ENCODE results near the gene TRIM25. TPM values are rescaled to one million over a fixed set of nuclear protein-coding genes. Genes with fewer than 3 reads are reported as not detected.

The TRIM25 gene
- total RNA-seq, 2 donors from 2014 or later: 18.8 to 21.3 TPM

- Mint-ChIP-seq H3K27ac (no peak overlapping the region), H3K27me3 (ENCODE audit: insufficient read depth) (no peaks in the 10 kb centered on the region), H3K36me3 (ENCODE audit: low read depth) (peaks cover 5% of the 10 kb centered on the region), H3K9me3 (peaks cover 68% of the 10 kb centered on the region), H3K4me1 (no peaks in the 10 kb centered on the region), H3K4me3 (no peak overlapping the region)
- TF ChIP-seq CTCF (conservative IDR thresholded peaks at IDR 0.05): no peak
- WGBS, 2 experiments (ENCODE audit: insufficient coverage in 1 of 2, insufficient read length in 1 of 2): 71 to 72% methylated on average over 1 to 2 of the region's 2 CpGs
- Histone ChIP-seq H3K9ac (ENCODE audit: extremely low read depth, low read length, poor library complexity, severe bottlenecking) (no peak overlapping the region), H3K36me3 (ENCODE audit: control insufficient read depth, insufficient read depth, low read length) (no peaks in the 10 kb centered on the region), H3K4me1 (ENCODE audit: control insufficient read depth, insufficient read depth, low read length) (no peaks in the 10 kb centered on the region), H3K27me3 (ENCODE audit: control insufficient read depth, insufficient read depth, low read length, poor library complexity, severe bottlenecking) (no peaks in the 10 kb centered on the region), H3K27ac (ENCODE audit: low read depth, low read length) (no peak overlapping the region), H3K4me3 (ENCODE audit: low read length) (no peak overlapping the region), H3K9me3 (ENCODE audit: control insufficient read depth, low read length) (peaks cover 54% of the 10 kb centered on the region)
- DNase-seq: no peak
These were observed 12.9 kb upstream of the TRIM25 start for GRCh38 chr17:56926704-56927103.

GRCh38 chr17:56926270-56926669, 12.4 kb upstream of the TRIM25 start:
- Mint-ChIP-seq H3K27ac (no peak overlapping the region), H3K4me3 (no peak overlapping the region), H3K4me1 (no peaks in the 10 kb centered on the region), H3K9me3 (peaks cover 64% of the 10 kb centered on the region), H3K27me3 (ENCODE audit: insufficient read depth) (no peaks in the 10 kb centered on the region), H3K36me3 (ENCODE audit: low read depth) (peaks cover 5% of the 10 kb centered on the region)
- no peak for TF ChIP-seq CTCF (conservative IDR thresholded peaks at IDR 0.05)
- DNase-seq: no peak
- Histone ChIP-seq H3K9ac (ENCODE audit: extremely low read depth, low read length, poor library complexity, severe bottlenecking) (no peak overlapping the region), H3K27me3 (ENCODE audit: control insufficient read depth, insufficient read depth, low read length, poor library complexity, severe bottlenecking) (no peaks in the 10 kb centered on the region), H3K4me1 (ENCODE audit: control insufficient read depth, insufficient read depth, low read length) (no peaks in the 10 kb centered on the region), H3K4me3 (ENCODE audit: low read length) (peak overlapping the region; percentile 15), H3K9me3 (ENCODE audit: control insufficient read depth, low read length) (peaks cover 49% of the 10 kb centered on the region), H3K27ac (ENCODE audit: low read depth, low read length) (no peak overlapping the region), H3K36me3 (ENCODE audit: control insufficient read depth, insufficient read depth, low read length) (no peaks in the 10 kb centered on the region)

GRCh38 chr17:56925088-56925487, 11.2 kb upstream of the TRIM25 start:
- no peaks in the 10 kb centered on the region for H3K27me3 ChIP-seq (ENCODE audit: control insufficient read depth, insufficient read depth, low read length, poor library complexity, severe bottlenecking)
- Mint-ChIP-seq H3K4me3 (no peak overlapping the region), H3K4me1 (no peaks in the 10 kb centered on the region), H3K9me3 (peaks cover 52% of the 10 kb centered on the region), H3K27ac (no peak overlapping the region), H3K36me3 (ENCODE audit: low read depth) (peaks cover 2% of the 10 kb centered on the region), H3K27me3 (ENCODE audit: insufficient read depth) (no peaks in the 10 kb centered on the region)
- H3K27ac ChIP-seq (ENCODE audit: low read depth, low read length): no peak overlapping the region
- H3K4me3 ChIP-seq (ENCODE audit: low read length): no peak overlapping the region
- no peaks in the 10 kb centered on the region for H3K36me3 ChIP-seq (ENCODE audit: control insufficient read depth, insufficient read depth, low read length)
- peaks cover 37% of the 10 kb centered on the region for H3K9me3 ChIP-seq (ENCODE audit: control insufficient read depth, low read length)
- no peaks in the 10 kb centered on the region for H3K4me1 ChIP-seq (ENCODE audit: control insufficient read depth, insufficient read depth, low read length)
- TF ChIP-seq CTCF (conservative IDR thresholded peaks at IDR 0.05): no peak
- 75 to 95% methylated on average over 2 of the region's 2 CpGs for WGBS, 2 experiments (ENCODE audit: insufficient coverage in 1 of 2, insufficient read length in 1 of 2)
- no peak for DNase-seq
- no peak overlapping the region for H3K9ac ChIP-seq (ENCODE audit: extremely low read depth, low read length, poor library complexity, severe bottlenecking)

Measured in endodermal cell (in vitro differentiated cells).